Left ventricle myocardium superior (tissue), 1 donor: Measurements from ENCODE around the gene TANK. TPM values are rescaled to one million over a fixed set of nuclear protein-coding genes. Genes with fewer than 3 reads are reported as not detected.

ENCODE experiments used
- ATAC-seq: fragments of 200-7000 bp; cut with Tn5 transposase; one replicate; pipeline ENCODE4 v1.9.1; 2020; ENCODE audit warnings: mild to moderate bottlenecking, moderate library complexity
- DNase-seq: peaks from one replicate; pipeline ENCODE4 v3.0.0-alpha.2; 2020
- intact Hi-C: fragments of 100-400 bp; cut with micrococcal nuclease; formaldehyde crosslinking; loops from one replicate; pipeline ENCODE4 v1.11.0; 2022
- total RNA-seq: library from RNA; stranded (reverse); fragmentation: NEBNext Ultra II Directional; extraction: Animal tissue kit (Norgen Biotek cat#: 25700); gene quantifications from one replicate; pipeline ENCODE4 v1.2.1, GENCODE V29; 2021
- donor health status: DM: no; HTN: yes; CAD: no; lungs with severe emphysema.

The TANK gene
- total RNA-seq, 1 donor from 2014 or later = 27.9 TPM

- intact Hi-C loops = no loop called here
- ATAC-seq (no peak), DNase-seq (no peak)
These were observed 46.3 kb downstream of the TANK start for GRCh38 chr2:161206471-161207032.

GRCh38 chr2:161207941-161208340 lies 47.7 kb downstream of the TANK start:
- ATAC-seq = no peak
- intact Hi-C loops = no loop called here
- DNase-seq = no peak

- intact Hi-C loops = no loop called here
- DNase-seq = no peak
- no peak for ATAC-seq
These were observed 48.4 kb downstream of the TANK start for GRCh38 chr2:161208527-161209139.

GRCh38 chr2:161209902-161210301 lies 49.7 kb downstream of the TANK start:
- ATAC-seq (no peak), DNase-seq (no peak)
- intact Hi-C loops = no loop called here

GRCh38 chr2:161217597-161218185 lies 57.5 kb downstream of the TANK start:
- intact Hi-C loops = no loop called here
- ATAC-seq (no peak), DNase-seq (no peak)

GRCh38 chr2:161219211-161219610 lies 59.0 kb downstream of the TANK start:
- no peak for DNase-seq
- no peak for ATAC-seq
- intact Hi-C loops = no loop called here

GRCh38 chr2:161223139-161223732 lies 63.0 kb downstream of the TANK start:
- ATAC-seq (no peak), DNase-seq (no peak)
- intact Hi-C loops = loop anchor here (5.0 kb wide), 1 partner anchor 49 kb away; no protein-coding TSS in a partner anchor

GRCh38 chr2:161228511-161229240 lies 68.4 kb downstream of the TANK start:
- no peak for ATAC-seq
- intact Hi-C loops = no loop called here
- DNase-seq = no peak

- ATAC-seq (no peak), DNase-seq (no peak)
- intact Hi-C loops = no loop called here
These were observed 70.7 kb downstream of the TANK start for GRCh38 chr2:161230959-161231358.

- no peak for DNase-seq
- intact Hi-C loops = no loop called here
- no peak for ATAC-seq
These were observed 72.3 kb downstream of the TANK start for GRCh38 chr2:161232571-161232970.

- no peak for DNase-seq
- ATAC-seq = no peak
- intact Hi-C loops = no loop called here
These were observed 73.7 kb downstream of the TANK start for GRCh38 chr2:161233858-161234431.

GRCh38 chr2:161234627-161235026 lies 74.4 kb downstream of the TANK start:
- intact Hi-C loops = no loop called here
- DNase-seq (no peak), ATAC-seq (no peak)

- ATAC-seq = peak; percentile 83
- peak; percentile 68 for DNase-seq
- intact Hi-C loops = no loop called here
These were observed 77.4 kb downstream of the TANK start for GRCh38 chr2:161237392-161238264.

GRCh38 chr2:161238265-161238559 lies 78.0 kb downstream of the TANK start:
- DNase-seq (no peak), ATAC-seq (no peak)
- intact Hi-C loops = no loop called here

GRCh38 chr2:161238560-161239325 lies 78.5 kb downstream of the TANK start:
- peak; percentile 83 for DNase-seq
- intact Hi-C loops = no loop called here
- ATAC-seq = peak; percentile 93

GRCh38 chr2:161239326-161240109 lies 79.3 kb downstream of the TANK start:
- DNase-seq = peak; percentile 28
- intact Hi-C loops = no loop called here
- no peak for ATAC-seq

- DNase-seq (no peak), ATAC-seq (no peak)
- intact Hi-C loops = no loop called here
These were observed 81.7 kb downstream of the TANK start for GRCh38 chr2:161241894-161242293.
